ENCODE results near the gene SERP2. TPM values are rescaled to one million over a fixed set of nuclear protein-coding genes. Genes with fewer than 3 reads are reported as not detected.

SERP2 gene
- total and polyA plus RNA-seq, 2 of the 8 experiments (the other 6 are each of a cell fraction or from before 2014, with no cell fraction given) = 2.0 to 2.3 TPM

DNA sequence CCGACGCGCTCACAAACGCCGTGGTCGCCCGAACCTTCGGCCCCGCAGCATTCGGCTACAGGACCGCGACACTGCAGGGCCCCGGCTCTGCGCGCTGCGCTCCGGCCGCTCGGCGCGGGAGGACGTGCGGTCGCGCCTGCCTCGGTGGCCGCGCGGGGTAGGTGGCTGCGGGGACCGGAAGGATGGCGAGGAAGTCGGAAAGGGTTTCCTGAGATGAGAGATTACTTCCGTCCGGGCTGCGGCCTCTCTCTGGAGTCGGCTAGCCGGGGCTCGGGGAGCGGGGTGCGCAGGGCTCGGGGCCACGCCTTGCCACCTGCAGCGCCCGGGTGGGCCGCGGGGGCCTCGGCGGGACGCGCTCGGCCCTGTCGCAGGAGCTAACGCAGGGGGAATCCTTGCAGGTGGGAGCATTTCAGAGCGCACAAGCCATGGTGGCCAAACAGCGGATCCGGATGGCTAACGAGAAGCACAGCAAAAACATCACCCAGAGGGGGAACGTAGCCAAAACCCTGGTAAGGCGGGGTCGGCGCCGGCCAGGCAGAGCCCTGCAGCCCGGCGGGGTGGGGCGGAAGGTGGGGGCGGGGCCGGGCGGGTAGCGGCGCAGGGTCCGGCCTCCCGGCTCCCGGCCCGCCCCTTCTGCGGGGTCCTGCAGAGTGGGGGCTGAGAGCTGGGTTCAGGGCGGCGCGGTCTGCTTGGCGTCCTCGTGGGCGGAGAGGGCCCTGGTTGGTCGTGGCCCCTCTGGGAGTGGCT, at the start of gene SERP2 (continued):
- no peak for TF ChIP-seq FOSL1 (IDR thresholded peaks at IDR 0.05; ENCODE audit: insufficient read depth, low read depth, low read length)
- no peak for TF ChIP-seq RXRA (IDR thresholded peaks at IDR 0.05; ENCODE audit: insufficient read depth, low read depth, low read length)
- TF ChIP-seq KDM5A (IDR thresholded peaks at IDR 0.05; ENCODE audit: low read length) = no peak
- no peak for TF ChIP-seq SP4 (IDR thresholded peaks at IDR 0.05; ENCODE audit: low read length)
- no peak for TF ChIP-seq TAF7 (optimal IDR thresholded peaks at IDR 0.05; ENCODE audit: borderline replicate concordance, low read depth, low read length)
- no peak for TF ChIP-seq RFX5 (IDR thresholded peaks at IDR 0.05; ENCODE audit: borderline replicate concordance, low read depth, low read length)
- TF ChIP-seq SP1 (IDR thresholded peaks at IDR 0.05; ENCODE audit: low read depth, low read length) = no peak
- TF ChIP-seq SIX5 (IDR thresholded peaks at IDR 0.05; ENCODE audit: low read depth, low read length) = no peak
- TF ChIP-seq NRF1 (IDR thresholded peaks at IDR 0.05; ENCODE audit: low read depth, low read length) = no peak
- TF ChIP-seq SP2 (IDR thresholded peaks at IDR 0.05; ENCODE audit: low read length) = no peak
- no peak for TF ChIP-seq ZNF274 (IDR thresholded peaks at IDR 0.05; ENCODE audit: borderline replicate concordance, extremely low read depth, low read length)
- no peak for TF ChIP-seq EGR1 (IDR thresholded peaks at IDR 0.05; ENCODE audit: borderline replicate concordance, low read depth, low read length)
- TF ChIP-seq, protein P1, sequence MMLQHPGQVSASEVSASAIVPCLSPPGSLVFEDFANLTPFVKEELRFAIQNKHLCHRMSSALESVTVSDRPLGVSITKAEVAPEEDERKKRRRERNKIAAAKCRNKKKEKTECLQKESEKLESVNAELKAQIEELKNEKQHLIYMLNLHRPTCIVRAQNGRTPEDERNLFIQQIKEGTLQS (IDR thresholded peaks at IDR 0.05; ENCODE audit: insufficient read depth, low read depth, low read length) = no peak
- TF ChIP-seq TEAD4 (IDR thresholded peaks at IDR 0.05; ENCODE audit: low read depth, low read length) = no peak
- no peak for TF ChIP-seq TBP (IDR thresholded peaks at IDR 0.05; ENCODE audit: low read depth, low read length)
- TF ChIP-seq NANOG (IDR thresholded peaks at IDR 0.05; ENCODE audit: insufficient read depth, low read depth, low read length, poor library complexity, severe bottlenecking) = no peak
- no peak for TF ChIP-seq HDAC6 (IDR thresholded peaks at IDR 0.05; ENCODE audit: low read depth, low read length)
- TF ChIP-seq EP300 (IDR thresholded peaks at IDR 0.05; ENCODE audit: borderline replicate concordance in 1 of 2, low read depth in 2 of 2, low read length in 2 of 2) = no peak
- TF ChIP-seq MAFK (IDR thresholded peaks at IDR 0.05; ENCODE audit: low read depth, low read length) = no peak
- TF ChIP-seq YY1 (IDR thresholded peaks at IDR 0.05; ENCODE audit: low read depth, low read length) = no peak
- TF ChIP-seq CTCF (IDR thresholded peaks at IDR 0.05; ENCODE audit: control extremely low read depth in 1 of 3, insufficient read depth in 1 of 3, low read depth in 1 of 3, low read length in 3 of 3) = no peak
- no peak for TF ChIP-seq CREB1 (IDR thresholded peaks at IDR 0.05)
- TF ChIP-seq EZH2 (IDR thresholded peaks at IDR 0.05; ENCODE audit: low read depth, low read length, severe bottlenecking) = peak; percentile 55
